T follicular helper cell (primary cell): ENCODE measurements around the gene PCNX1.
A peak's percentile ranks its signal among the peaks of the same experiment; 100 is the strongest.
"Not testable (repeated sequence)": the region's sequence is repeated elsewhere in the genome, so short reads cannot be mapped to it uniquely, and the experiment has no call there.

ENCODE experiments used
- DNase-seq: peaks from one replicate; pipeline ENCODE4 v3.0.0-alpha.2; 2020; ENCODE audit warnings: low read depth

Gene PCNX1

GRCh38 chr14:71129716-71130490 is 222.6 kb downstream of the PCNX1 start:
- not testable (repeated sequence) for DNase-seq

- DNase-seq, result no peak
Measured at GRCh38 chr14:71130491-71131179, 223.4 kb downstream of the PCNX1 start.

GRCh38 chr14:71133296-71133695 is 226.0 kb downstream of the PCNX1 start:
- no peak for DNase-seq

GRCh38 chr14:71135496-71135895 is 228.2 kb downstream of the PCNX1 start:
- DNase-seq, result no peak

- DNase-seq, result no peak
Measured at GRCh38 chr14:71135911-71136310, 228.7 kb downstream of the PCNX1 start.

- no peak for DNase-seq
Measured at GRCh38 chr14:71136386-71137060, 229.3 kb downstream of the PCNX1 start.

- DNase-seq, result no peak
Measured at GRCh38 chr14:71137536-71138447, 230.5 kb downstream of the PCNX1 start.

GRCh38 chr14:71138448-71139293 is 231.4 kb downstream of the PCNX1 start:
- DNase-seq, result peak; percentile 39

GRCh38 chr14:71139294-71139946 is 232.2 kb downstream of the PCNX1 start:
- DNase-seq, result no peak

- no peak for DNase-seq
Measured at GRCh38 chr14:71140157-71140556, 232.9 kb downstream of the PCNX1 start.

GRCh38 chr14:71141701-71142374 is 234.6 kb downstream of the PCNX1 start:
- no peak for DNase-seq

GRCh38 chr14:71142375-71143038 is 235.2 kb downstream of the PCNX1 start:
- no peak for DNase-seq

GRCh38 chr14:71143381-71144290 is 236.4 kb downstream of the PCNX1 start:
- DNase-seq, result no peak

GRCh38 chr14:71147335-71147734 is 240.1 kb downstream of the PCNX1 start:
- not testable (repeated sequence) for DNase-seq

GRCh38 chr14:71148627-71149026 is 241.4 kb downstream of the PCNX1 start:
- no peak for DNase-seq

GRCh38 chr14:71150737-71151136 is 243.5 kb downstream of the PCNX1 start:
- DNase-seq, result no peak

GRCh38 chr14:71155743-71156142 is 248.5 kb downstream of the PCNX1 start:
- no peak for DNase-seq
